Left ventricle myocardium superior (tissue), 1 donor: Measurements from ENCODE around the gene PRKCQ. TPM values are rescaled to one million over a fixed set of nuclear protein-coding genes. Genes with fewer than 3 reads are reported as not detected.

ENCODE experiments used
- ATAC-seq: fragments of 200-7000 bp; cut with Tn5 transposase; one replicate; pipeline ENCODE4 v1.9.1; 2020; ENCODE audit warnings: mild to moderate bottlenecking, moderate library complexity
- DNase-seq: peaks from one replicate; pipeline ENCODE4 v3.0.0-alpha.2; 2020
- intact Hi-C: fragments of 100-400 bp; cut with micrococcal nuclease; formaldehyde crosslinking; loops from one replicate; pipeline ENCODE4 v1.11.0; 2022
- total RNA-seq: library from RNA; stranded (reverse); fragmentation: NEBNext Ultra II Directional; extraction: Animal tissue kit (Norgen Biotek cat#: 25700); gene quantifications from one replicate; pipeline ENCODE4 v1.2.1, GENCODE V29; 2021
- donor health status: DM: no; HTN: yes; CAD: no; lungs with severe emphysema.

PRKCQ gene
- total RNA-seq, 1 donor from 2014 or later = 0.12 TPM

GRCh38 chr10:6504296-6504695 is 75.8 kb downstream of the PRKCQ start:
- ATAC-seq (no peak), DNase-seq (no peak)
- intact Hi-C loops = no loop called here

- no peak for DNase-seq
- intact Hi-C loops = no loop called here
- no peak for ATAC-seq
These were observed 76.9 kb downstream of the PRKCQ start for GRCh38 chr10:6503171-6503570.

GRCh38 chr10:6501931-6502330 is 78.1 kb downstream of the PRKCQ start:
- ATAC-seq (no peak), DNase-seq (no peak)
- intact Hi-C loops = no loop called here

GRCh38 chr10:6499974-6500373 is 80.1 kb downstream of the PRKCQ start:
- ATAC-seq = no peak
- intact Hi-C loops = no loop called here
- DNase-seq = no peak

GRCh38 chr10:6498771-6499170 is 81.3 kb downstream of the PRKCQ start:
- ATAC-seq (no peak), DNase-seq (no peak)
- intact Hi-C loops = no loop called here

- ATAC-seq = no peak
- intact Hi-C loops = no loop called here
These were observed 82.5 kb downstream of the PRKCQ start for GRCh38 chr10:6497620-6498019.

GRCh38 chr10:6494936-6495592 is 85.0 kb downstream of the PRKCQ start:
- DNase-seq = no peak
- no peak for ATAC-seq
- intact Hi-C loops = no loop called here

More at GRCh38 chr10:6497620-6498019, 82.5 kb downstream of the PRKCQ start:
- DNase-seq = no peak

GRCh38 chr10:6494442-6494819 is 85.6 kb downstream of the PRKCQ start:
- ATAC-seq (no peak), DNase-seq (no peak)
- intact Hi-C loops = no loop called here

- ATAC-seq = no peak
- intact Hi-C loops = no loop called here
- DNase-seq = no peak
These were observed 86.3 kb downstream of the PRKCQ start for GRCh38 chr10:6493521-6494441.

- DNase-seq (no peak), ATAC-seq (no peak)
- intact Hi-C loops = no loop called here
These were observed 87.2 kb downstream of the PRKCQ start for GRCh38 chr10:6492896-6493295.

GRCh38 chr10:6491841-6492609 is 88.1 kb downstream of the PRKCQ start:
- no peak for DNase-seq
- no peak for ATAC-seq
- intact Hi-C loops = no loop called here

GRCh38 chr10:6490614-6491013 is 89.5 kb downstream of the PRKCQ start:
- no peak for DNase-seq
- ATAC-seq = no peak
- intact Hi-C loops = no loop called here

- no peak for ATAC-seq
These were observed 92.2 kb downstream of the PRKCQ start for GRCh38 chr10:6487920-6488319.

GRCh38 chr10:6486309-6486708 is 93.8 kb downstream of the PRKCQ start:
- DNase-seq = no peak
- no peak for ATAC-seq
- intact Hi-C loops = no loop called here

More at GRCh38 chr10:6487920-6488319, 92.2 kb downstream of the PRKCQ start:
- DNase-seq = no peak
- intact Hi-C loops = no loop called here

GRCh38 chr10:6482737-6483357 is 97.2 kb downstream of the PRKCQ start:
- ATAC-seq (no peak), DNase-seq (no peak)
- intact Hi-C loops = no loop called here

- intact Hi-C loops = no loop called here
- ATAC-seq (no peak), DNase-seq (no peak)
These were observed 101.4 kb downstream of the PRKCQ start for GRCh38 chr10:6478722-6479121.

GRCh38 chr10:6476989-6477388 is 103.1 kb downstream of the PRKCQ start:
- no peak for ATAC-seq
- intact Hi-C loops = no loop called here
- no peak for DNase-seq

GRCh38 chr10:6474871-6475270 is 105.2 kb downstream of the PRKCQ start:
- DNase-seq (no peak), ATAC-seq (no peak)
- intact Hi-C loops = no loop called here

- DNase-seq (no peak), ATAC-seq (no peak)
- intact Hi-C loops = no loop called here
These were observed 106.1 kb downstream of the PRKCQ start for GRCh38 chr10:6473901-6474370.
